Panc1 (cell line): ENCODE measurements around the gene JPH4. TPM values are rescaled to one million over a fixed set of nuclear protein-coding genes. Genes with fewer than 3 reads are reported as not detected.

Source experiments
- ATAC-seq: fragments of 200-7000 bp; cut with Tn5 transposase; 2 replicates; pipeline ENCODE4 v1.9.1; 2020; ENCODE audit warnings: mild to moderate bottlenecking, moderate library complexity
- BruUV-seq: library from RNA; stranded (reverse); fragments of 400-500 nt; replicated peaks from 2 replicates; lab custom pipeline; 2021; lab: Mats Ljungman, UMichigan
- CTCF ChIA-PET: fragments of 300-600 bp; sonication (Branson Sonifier 250); formaldehyde crosslinking; loops from one replicate; lab custom pipeline; 2022; ENCODE audit warnings: antibody characterized with exemption; lab: Charles Lee
- POLR2A ChIA-PET: fragments of 300-600 bp; sonication (Branson Sonifier 250); formaldehyde crosslinking; loops from one replicate; lab custom pipeline; 2022; ENCODE audit warnings: antibody characterized with exemption; lab: Charles Lee
- DNase-seq: peaks from one replicate; pipeline ENCODE4 v3.0.0-alpha.2; 2010; ENCODE audit warnings: low read depth, low spot score
- H3K27ac ChIP-seq: 2 replicates; pipeline ENCODE4 v1.5.1; 2011; ENCODE audit warnings: mild to moderate bottlenecking, low read length, inconsistent platforms
- H3K27me3 ChIP-seq: fragments of 200-500 bp; sonication (Bioruptor generic); 2 replicates; pipeline ENCODE4 v1.6.0; 2014; ENCODE audit warnings: low read length, inconsistent platforms; ENCODE audit not compliant: control insufficient read depth, insufficient read depth
- H3K36me3 ChIP-seq: fragments of 200-500 bp; sonication (Bioruptor generic); 2 replicates; pipeline ENCODE4 v1.5.1; 2014; ENCODE audit warnings: inconsistent platforms, mild to moderate bottlenecking, low read length, moderate library complexity; ENCODE audit not compliant: control insufficient read depth, insufficient read depth
- H3K4me1 ChIP-seq: 2 replicates; pipeline ENCODE4 v1.5.1; 2011; ENCODE audit warnings: inconsistent platforms, mild to moderate bottlenecking, low read length, moderate library complexity; ENCODE audit not compliant: control insufficient read depth, insufficient read depth
- H3K4me3 ChIP-seq, 2 experiments: 2 replicates each; pipeline ENCODE4 v1.5.1; 2011 to 2012; ENCODE audit warnings: low read depth in 2 of 2, low read length in 2 of 2, mild to moderate bottlenecking in 2 of 2, inconsistent platforms in 1 of 2, moderate library complexity in 1 of 2
- H3K9me3 ChIP-seq: fragments of 200-500 bp; sonication (Bioruptor generic); 2 replicates; pipeline ENCODE4 v1.5.1; 2014; ENCODE audit warnings: low read depth, mild to moderate bottlenecking, inconsistent platforms, low read length, moderate library complexity; ENCODE audit not compliant: control insufficient read depth, insufficient read depth
- POLR2AphosphoS5 ChIP-seq: IDR thresholded peaks from 2 replicates; pipeline ENCODE4 v1.6.1; 2012; ENCODE audit warnings: mild to moderate bottlenecking, low read depth, low read length, moderate library complexity
- REST ChIP-seq, 2 experiments: IDR thresholded peaks; 2 replicates each; pipeline ENCODE4 v1.6.1; 2011 to 2012; ENCODE audit warnings: low read depth in 2 of 2, control low read depth in 1 of 2, low read length in 1 of 2, mild to moderate bottlenecking in 1 of 2, moderate library complexity in 1 of 2; ENCODE audit not compliant: insufficient read depth in 1 of 2
- SIN3A ChIP-seq: IDR thresholded peaks from 2 replicates; pipeline ENCODE4 v1.6.1; 2012; ENCODE audit warnings: low read depth, mild to moderate bottlenecking, low read length, moderate library complexity, borderline replicate concordance; ENCODE audit not compliant: insufficient read depth
- TCF7L2 ChIP-seq: IDR thresholded peaks from 2 replicates; pipeline ENCODE4 v1.6.1; 2011; ENCODE audit warnings: mild to moderate bottlenecking, low read depth, low read length, inconsistent platforms
- in situ Hi-C: cut with HindIII; loops from 2 replicates; pipeline ENCODE4 v1.10.0; 2016; ENCODE audit warnings: low sequenced_read_pairs, low pct_unique_long_range_greater_than_20kb
- intact Hi-C: fragments of 100-400 bp; cut with micrococcal nuclease; formaldehyde crosslinking; loops from one replicate; pipeline ENCODE4 v1.10.0; 2022; ENCODE audit not compliant: unreplicated experiment
- total RNA-seq: library from RNA; stranded (reverse); gene quantifications from one replicate; pipeline ENCODE4 v1.2.1, GENCODE V29; 2021; ENCODE audit not compliant: unreplicated experiment
- TF ChIP-seq, protein P1 (sequence below): fragments of 450-650 bp; IDR thresholded peaks from 2 replicates; pipeline ENCODE4 v1.5.1; 2017; ENCODE audit warnings: mild to moderate bottlenecking

Gene JPH4
- total RNA-seq, 1 experiment from 2014 or later, result 0.05 TPM

GRCh38 chr14:23522643-23523198 lies 55.9 kb downstream of the JPH4 start:
- H3K4me3 ChIP-seq, result no peak overlapping the region
- ATAC-seq (no peak), DNase-seq (no peak)
- no peaks in the 10 kb centered on the region for H3K9me3 ChIP-seq
- ChIA-PET POLR2A (no interaction called here), CTCF (no interaction called here)
- no peaks in the 10 kb centered on the region for H3K27me3 ChIP-seq
- H3K4me1 ChIP-seq, result no peaks in the 10 kb centered on the region
- no TSS peak for BruUV-seq
- H3K36me3 ChIP-seq, result no peaks in the 10 kb centered on the region
- TF ChIP-seq TCF7L2 (no peak), REST (IDR thresholded peaks at IDR 0.05; ENCODE audit: insufficient read depth in 1 of 2, low read depth in 2 of 2, low read length in 1 of 2) (no peak), POLR2AphosphoS5 (no peak)
- TF ChIP-seq, protein P1, sequence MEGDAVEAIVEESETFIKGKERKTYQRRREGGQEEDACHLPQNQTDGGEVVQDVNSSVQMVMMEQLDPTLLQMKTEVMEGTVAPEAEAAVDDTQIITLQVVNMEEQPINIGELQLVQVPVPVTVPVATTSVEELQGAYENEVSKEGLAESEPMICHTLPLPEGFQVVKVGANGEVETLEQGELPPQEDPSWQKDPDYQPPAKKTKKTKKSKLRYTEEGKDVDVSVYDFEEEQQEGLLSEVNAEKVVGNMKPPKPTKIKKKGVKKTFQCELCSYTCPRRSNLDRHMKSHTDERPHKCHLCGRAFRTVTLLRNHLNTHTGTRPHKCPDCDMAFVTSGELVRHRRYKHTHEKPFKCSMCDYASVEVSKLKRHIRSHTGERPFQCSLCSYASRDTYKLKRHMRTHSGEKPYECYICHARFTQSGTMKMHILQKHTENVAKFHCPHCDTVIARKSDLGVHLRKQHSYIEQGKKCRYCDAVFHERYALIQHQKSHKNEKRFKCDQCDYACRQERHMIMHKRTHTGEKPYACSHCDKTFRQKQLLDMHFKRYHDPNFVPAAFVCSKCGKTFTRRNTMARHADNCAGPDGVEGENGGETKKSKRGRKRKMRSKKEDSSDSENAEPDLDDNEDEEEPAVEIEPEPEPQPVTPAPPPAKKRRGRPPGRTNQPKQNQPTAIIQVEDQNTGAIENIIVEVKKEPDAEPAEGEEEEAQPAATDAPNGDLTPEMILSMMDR, result no peak
- intact Hi-C loops (no loop called here), in situ Hi-C loops (no loop called here)
- H3K27ac ChIP-seq, result no peak overlapping the region

DNA sequence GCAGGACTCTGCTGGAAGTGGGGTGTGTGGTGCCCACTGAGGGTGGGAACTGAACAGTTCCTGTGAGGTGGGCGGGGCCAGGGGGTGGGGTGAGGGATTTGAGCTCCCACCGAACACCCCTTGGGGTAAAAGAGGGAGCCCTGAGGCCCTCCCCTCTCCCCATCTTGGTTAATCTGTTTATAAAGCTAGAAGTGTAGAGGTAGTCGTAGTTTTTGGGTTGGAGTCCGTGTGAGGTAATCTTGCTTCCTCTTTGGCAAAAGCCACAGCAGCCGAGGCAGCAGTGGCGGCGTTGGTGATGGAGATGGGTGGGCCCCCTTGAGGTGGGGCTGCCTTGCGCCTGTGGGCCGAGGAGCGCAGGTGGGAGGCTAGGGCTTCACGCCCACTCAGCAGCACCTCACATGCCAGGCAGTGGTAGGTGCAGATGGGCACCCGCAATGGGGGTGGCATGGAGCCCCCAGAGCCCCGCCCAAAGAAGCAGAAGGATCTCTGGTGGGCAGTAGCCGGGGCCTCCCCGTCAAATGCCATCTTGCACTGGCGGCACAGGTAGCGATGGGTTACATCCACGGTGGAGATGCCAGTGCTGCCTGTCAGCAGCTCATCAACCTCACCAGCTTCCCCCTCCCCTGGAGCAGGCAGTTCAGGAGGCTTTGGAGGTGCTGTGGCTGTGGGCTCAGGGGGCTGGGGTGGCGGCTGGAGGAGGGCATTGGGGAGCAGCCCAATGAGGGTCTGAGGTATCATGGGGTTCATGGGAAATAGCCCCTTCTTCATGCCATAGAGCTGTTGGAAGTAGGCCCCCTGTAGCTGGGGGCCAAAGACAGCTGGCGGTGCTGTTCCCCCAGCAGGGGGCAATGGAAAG lies 56.6 kb downstream of the JPH4 start:
- Histone ChIP-seq H3K27ac (no peak overlapping the region), H3K9me3 (no peaks in the 10 kb centered on the region), H3K4me1 (no peaks in the 10 kb centered on the region), H3K4me3 (no peak overlapping the region), H3K36me3 (no peaks in the 10 kb centered on the region), H3K27me3 (no peaks in the 10 kb centered on the region)
- intact Hi-C loops (no loop called here), in situ Hi-C loops (no loop called here)
- ATAC-seq (no peak), DNase-seq (no peak)
- ChIA-PET CTCF (no interaction called here), POLR2A (no interaction called here)
- TF ChIP-seq, protein P1, result no peak
- TF ChIP-seq POLR2AphosphoS5 (no peak), SIN3A (no peak), TCF7L2 (no peak), REST (IDR thresholded peaks at IDR 0.05; ENCODE audit: insufficient read depth in 1 of 2, low read depth in 2 of 2, low read length in 1 of 2) (no peak)
- no TSS peak for BruUV-seq
